GM12873 (cell line): ENCODE data around the gene CPHXL.

ENCODE experiments used
- CTCF ChIP-seq: IDR thresholded peaks from 2 replicates; pipeline ENCODE4 v1.5.1; 2012; ENCODE audit warnings: low read depth, mild to moderate bottlenecking, moderate library complexity, low read length, control low read depth; ENCODE audit not compliant: insufficient read depth; ENCODE audit errors: missing control alignments

The CPHXL gene

GRCh38 chr16:75702242-75702641 is 24.0 kb downstream of the CPHXL start:
- no peak for TF ChIP-seq CTCF

- TF ChIP-seq CTCF = no peak
These were observed 24.9 kb downstream of the CPHXL start, which contains the start of gene DUXB for GRCh38 chr16:75701361-75701760. DUXB (minus strand) TSS chr16:75701461; CDS start chr16:75701418, 43 bp downstream.

- TF ChIP-seq CTCF = no peak
These were observed 28.7 kb downstream of the CPHXL start for GRCh38 chr16:75697571-75697970.

- TF ChIP-seq CTCF = peak; percentile 37
These were observed 30.6 kb downstream of the CPHXL start for GRCh38 chr16:75695708-75696107.

GRCh38 chr16:75687361-75687760 is 38.9 kb downstream of the CPHXL start:
- no peak for TF ChIP-seq CTCF

- no peak for TF ChIP-seq CTCF
These were observed 44.0 kb downstream of the CPHXL start for GRCh38 chr16:75682308-75682707.

- TF ChIP-seq CTCF = no peak
These were observed 46.9 kb downstream of the CPHXL start for GRCh38 chr16:75679366-75679765.

- TF ChIP-seq CTCF = no peak
These were observed 49.4 kb downstream of the CPHXL start, which contains the start of gene CPHXL2 for GRCh38 chr16:75676909-75677308. CPHXL2 (minus strand) TSS chr16:75677009; CDS start chr16:75676999, 10 bp downstream.
